Measurements from ENCODE around the gene CMTM5. TPM values are rescaled to one million over a fixed set of nuclear protein-coding genes. Genes with fewer than 3 reads are reported as not detected.

CMTM5 gene, protein sequence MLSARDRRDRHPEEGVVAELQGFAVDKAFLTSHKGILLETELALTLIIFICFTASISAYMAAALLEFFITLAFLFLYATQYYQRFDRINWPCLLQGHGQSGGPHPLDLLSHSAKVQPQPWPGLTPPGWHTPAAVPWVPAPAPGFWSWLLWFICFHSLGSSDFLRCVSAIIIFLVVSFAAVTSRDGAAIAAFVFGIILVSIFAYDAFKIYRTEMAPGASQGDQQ
- polyA plus RNA-seq (not detected in 3 replicates), polyA minus RNA-seq (not detected in 3 replicates)
- not detected for polyA plus RNA-seq (2011; ENCODE audit: low read depth)
- polyA plus RNA-seq (2011; cell fraction: cytosol; rRNA removed), result not detected in 2 replicates
- not detected in 2 replicates for polyA plus RNA-seq (2011; cell fraction: nucleus; rRNA removed)
- not detected in 2 replicates for polyA plus RNA-seq (2012; ENCODE audit: low replicate concordance)
- polyA minus RNA-seq (2011; cell fraction: cytosol; rRNA and poly(A)+ RNA removed), result not detected
- polyA minus RNA-seq (2011; cell fraction: nucleus; rRNA and poly(A)+ RNA removed), result not detected in 2 replicates

DNA sequence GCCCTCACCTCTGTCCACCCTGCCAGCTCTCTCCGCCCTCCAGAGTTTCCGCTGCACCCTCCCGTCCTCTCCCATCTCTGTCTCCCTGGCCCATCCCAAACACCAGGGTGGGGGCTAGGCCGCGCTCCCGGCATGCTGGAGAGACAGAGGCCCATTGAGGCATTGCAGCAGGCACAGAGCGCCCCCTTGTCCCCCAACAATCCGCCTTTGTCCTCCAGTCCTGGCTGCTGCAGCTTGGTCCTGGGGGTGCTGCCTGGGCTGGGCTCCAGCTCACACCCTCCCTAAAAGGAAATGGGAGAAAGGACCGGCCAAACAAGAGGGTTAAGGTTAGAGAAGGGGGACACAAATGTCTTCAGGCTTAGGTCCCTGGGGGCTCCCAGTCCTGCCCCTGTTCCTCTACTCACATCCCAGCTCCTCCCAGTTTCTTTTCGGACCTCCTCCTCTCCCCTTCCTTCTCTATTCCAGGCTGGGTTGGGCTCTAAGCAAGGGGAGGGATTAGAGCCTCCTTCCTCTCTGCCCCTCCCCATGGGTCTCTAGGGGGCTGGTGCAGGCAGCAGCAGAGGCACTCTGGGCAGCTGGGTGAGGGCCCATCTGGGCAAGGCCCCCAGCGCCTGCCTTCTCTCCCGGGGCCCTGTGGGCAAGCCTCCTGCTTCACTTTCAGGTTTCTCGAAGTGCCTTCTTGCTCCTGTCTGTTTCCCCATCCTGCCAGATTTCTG is at the start of gene CMTM5:
TSS of gene CMTM5 (plus strand) at position 565 of the 716 bp plus-strand sequence. CDS start 206 bp downstream, outside the sequence.
- TF ChIP-seq, protein P1, sequence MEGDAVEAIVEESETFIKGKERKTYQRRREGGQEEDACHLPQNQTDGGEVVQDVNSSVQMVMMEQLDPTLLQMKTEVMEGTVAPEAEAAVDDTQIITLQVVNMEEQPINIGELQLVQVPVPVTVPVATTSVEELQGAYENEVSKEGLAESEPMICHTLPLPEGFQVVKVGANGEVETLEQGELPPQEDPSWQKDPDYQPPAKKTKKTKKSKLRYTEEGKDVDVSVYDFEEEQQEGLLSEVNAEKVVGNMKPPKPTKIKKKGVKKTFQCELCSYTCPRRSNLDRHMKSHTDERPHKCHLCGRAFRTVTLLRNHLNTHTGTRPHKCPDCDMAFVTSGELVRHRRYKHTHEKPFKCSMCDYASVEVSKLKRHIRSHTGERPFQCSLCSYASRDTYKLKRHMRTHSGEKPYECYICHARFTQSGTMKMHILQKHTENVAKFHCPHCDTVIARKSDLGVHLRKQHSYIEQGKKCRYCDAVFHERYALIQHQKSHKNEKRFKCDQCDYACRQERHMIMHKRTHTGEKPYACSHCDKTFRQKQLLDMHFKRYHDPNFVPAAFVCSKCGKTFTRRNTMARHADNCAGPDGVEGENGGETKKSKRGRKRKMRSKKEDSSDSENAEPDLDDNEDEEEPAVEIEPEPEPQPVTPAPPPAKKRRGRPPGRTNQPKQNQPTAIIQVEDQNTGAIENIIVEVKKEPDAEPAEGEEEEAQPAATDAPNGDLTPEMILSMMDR (optimal IDR thresholded peaks at IDR 0.05 in 1 of 3, IDR thresholded peaks at IDR 0.05 in 1 of 3, conservative IDR thresholded peaks at IDR 0.05 in 1 of 3; ENCODE audit: extremely low read depth in 1 of 3, insufficient read depth in 2 of 3, low read length in 3 of 3), result no peak
- no peak for TF ChIP-seq EZH2 (IDR thresholded peaks at IDR 0.05; ENCODE audit: low read length)
- Histone ChIP-seq H3K9me3 (ENCODE audit: control insufficient read depth, low read depth, low read length) (no peaks in the 10 kb centered on the region), H2AFZ (ENCODE audit: control insufficient read depth, low read length) (no peak within 1 kb of the TSS), H3K27ac (ENCODE audit: control insufficient read depth, insufficient read depth, low read length) (no peak within 1 kb of the TSS), H3K36me3 (ENCODE audit: control insufficient read depth in 2 of 2, extremely low read depth in 1 of 2, insufficient read depth in 2 of 2, low read length in 2 of 2) (no peaks in the 10 kb centered on the region), H3K9me1 (ENCODE audit: control insufficient read depth, extremely low read depth, insufficient read depth, low read length) (no peaks in the 10 kb centered on the region), H3K4me1 (ENCODE audit: control insufficient read depth, extremely low read depth, insufficient read depth, low read length) (no peaks in the 10 kb centered on the region), H3K27me3 (ENCODE audit: control insufficient read depth, extremely low read depth, insufficient read depth, low read length) (peaks cover 7% of the 10 kb centered on the region), H3K4me3 (ENCODE audit: control insufficient read depth in 2 of 3, extremely low read depth in 1 of 3, insufficient read depth in 2 of 3, low read depth in 1 of 3, low read length in 3 of 3) (no peak within 1 kb of the TSS), H3K4me2 (ENCODE audit: control insufficient read depth, extremely low read depth, insufficient read depth, low read depth, low read length) (no peak within 1 kb of the TSS), H4K20me1 (ENCODE audit: control insufficient read depth, extremely low read depth, insufficient read depth, low read length) (no peaks in the 10 kb centered on the region), H3K9ac (ENCODE audit: control insufficient read depth, extremely low read depth, insufficient read depth, low read length) (no peak within 1 kb of the TSS), H3K79me2 (ENCODE audit: control insufficient read depth, insufficient read depth, low read length) (no peaks in the 10 kb centered on the region)
- DNase-seq (ENCODE audit: low read depth, low spot score) (no peak), FAIRE-seq (no peak)
- dilution Hi-C loops (cut with MboI; ENCODE audit: extremely low pct_ligation_motif_present, low sequenced_read_pairs), result no loop called here

DNA sequence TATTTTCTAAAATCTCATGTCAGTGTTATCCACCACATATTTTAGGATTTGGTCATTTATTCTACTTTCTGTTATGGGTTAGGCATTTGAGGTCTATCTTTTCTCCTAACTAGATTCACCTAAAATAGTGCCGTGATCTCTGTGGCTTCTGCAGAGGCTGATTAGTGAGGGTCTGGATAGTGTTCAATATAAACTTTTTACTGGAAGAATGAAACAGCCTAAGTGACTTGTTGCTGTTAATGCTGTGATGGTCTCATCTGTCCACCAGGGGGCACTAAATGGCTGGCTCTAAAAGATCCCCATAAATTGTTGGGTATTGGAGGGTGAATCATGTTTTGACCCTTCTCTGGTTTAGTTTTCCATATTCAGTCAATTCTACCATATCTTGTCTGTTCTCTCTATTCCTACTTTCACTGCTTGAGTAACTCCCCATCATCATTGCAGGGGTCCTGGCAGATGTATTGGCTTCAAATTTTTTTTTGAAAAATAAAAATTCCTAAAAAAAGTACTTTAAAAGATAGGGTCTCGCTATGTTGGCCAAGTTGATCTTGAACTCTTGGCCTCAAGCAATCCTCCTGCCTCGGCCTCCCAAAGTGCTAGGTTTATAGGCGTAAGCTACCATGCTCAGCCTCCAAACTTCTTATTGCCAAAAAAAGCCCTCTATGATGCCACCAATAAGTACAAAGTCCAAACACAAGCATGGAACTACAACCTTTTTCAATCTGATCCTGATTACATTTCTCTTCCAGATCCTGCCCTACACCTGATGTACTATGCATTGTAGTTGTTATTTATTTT is 48.7 kb upstream of the CMTM5 start:
- Histone ChIP-seq H3K27me3 (ENCODE audit: control insufficient read depth, extremely low read depth, insufficient read depth, low read length) (no peaks in the 10 kb centered on the region), H3K27ac (ENCODE audit: control insufficient read depth, insufficient read depth, low read length) (no peak overlapping the region), H3K4me1 (ENCODE audit: control insufficient read depth, extremely low read depth, insufficient read depth, low read length) (peaks cover 5% of the 10 kb centered on the region), H3K4me2 (ENCODE audit: control insufficient read depth, extremely low read depth, insufficient read depth, low read depth, low read length) (no peak overlapping the region), H3K9me3 (ENCODE audit: control insufficient read depth, low read depth, low read length) (no peaks in the 10 kb centered on the region), H3K9ac (ENCODE audit: control insufficient read depth, extremely low read depth, insufficient read depth, low read length) (no peak overlapping the region), H2AFZ (ENCODE audit: control insufficient read depth, low read length) (no peak overlapping the region), H4K20me1 (ENCODE audit: control insufficient read depth, extremely low read depth, insufficient read depth, low read length) (no peaks in the 10 kb centered on the region), H3K9me1 (ENCODE audit: control insufficient read depth, extremely low read depth, insufficient read depth, low read length) (no peaks in the 10 kb centered on the region), H3K79me2 (ENCODE audit: control insufficient read depth, insufficient read depth, low read length) (peaks cover 8% of the 10 kb centered on the region), H3K4me3 (ENCODE audit: control insufficient read depth in 2 of 3, extremely low read depth in 1 of 3, insufficient read depth in 2 of 3, low read depth in 1 of 3, low read length in 3 of 3) (no peak overlapping the region), H3K36me3 (ENCODE audit: control insufficient read depth in 2 of 2, extremely low read depth in 1 of 2, insufficient read depth in 2 of 2, low read length in 2 of 2) (peaks cover 13 to 14% of the 10 kb centered on the region in 2 experiments)
- TF ChIP-seq, protein P1 (optimal IDR thresholded peaks at IDR 0.05 in 1 of 3, IDR thresholded peaks at IDR 0.05 in 1 of 3, conservative IDR thresholded peaks at IDR 0.05 in 1 of 3; ENCODE audit: extremely low read depth in 1 of 3, insufficient read depth in 2 of 3, low read length in 3 of 3), result peak; percentile 71 to 77 (median 77)
- no peak for TF ChIP-seq EZH2 (IDR thresholded peaks at IDR 0.05; ENCODE audit: low read length)
- DNase-seq (ENCODE audit: low read depth, low spot score) (no peak), FAIRE-seq (peak; percentile 51)
- dilution Hi-C loops (cut with MboI; ENCODE audit: extremely low pct_ligation_motif_present, low sequenced_read_pairs), result no loop called here

All from keratinocyte (primary cell).